Fibroblast of skin of scalp (primary cell): ENCODE measurements around the gene NUP210.
A peak's percentile ranks its signal among the peaks of the same experiment; 100 is the strongest.

Experiments used
- DNase-seq: peaks from one replicate; pipeline ENCODE4 v3.0.0-alpha.2; 2013

Gene NUP210

DNA sequence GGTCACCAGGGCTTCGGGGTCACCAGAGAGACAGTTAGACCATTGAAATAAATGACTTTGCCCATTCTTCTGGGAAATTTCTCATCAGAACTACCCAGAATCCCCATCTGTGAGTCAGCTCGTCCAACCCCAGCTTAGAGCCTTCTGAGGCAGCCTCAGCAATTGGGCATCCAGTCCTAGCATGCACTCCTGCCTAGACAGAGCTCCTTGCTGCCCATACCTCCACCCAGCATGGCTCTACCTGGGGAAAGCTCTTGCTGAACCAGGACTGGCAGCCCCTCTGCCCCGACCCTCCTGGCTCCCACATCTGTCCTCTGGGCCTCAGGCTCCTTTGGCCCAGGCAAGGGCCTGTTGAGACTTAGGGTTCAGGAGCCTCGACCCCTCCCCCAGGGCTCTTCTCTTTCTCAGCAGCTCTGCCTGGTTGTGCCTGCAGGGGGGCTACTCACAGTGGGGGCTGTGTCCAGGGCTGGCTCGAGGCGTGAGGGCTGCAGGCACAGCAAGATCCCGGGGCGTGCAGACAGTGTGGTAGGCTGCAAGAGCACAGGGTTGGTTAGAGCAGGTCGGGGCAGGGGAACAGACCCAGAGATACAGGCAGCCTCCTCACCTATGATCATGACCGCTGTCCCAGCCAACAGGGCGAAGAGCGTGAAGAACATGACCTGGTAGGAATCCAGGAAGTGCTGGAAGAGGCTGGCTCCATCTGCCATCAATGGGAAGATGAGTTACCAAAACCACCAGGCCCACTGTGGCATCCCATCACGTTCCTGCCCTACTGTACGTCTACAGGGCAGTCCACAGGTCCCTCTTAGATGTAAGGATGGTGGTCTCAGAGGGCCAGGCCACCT lies 101.3 kb downstream of the NUP210 start:
- DNase-seq = no peak

DNA sequence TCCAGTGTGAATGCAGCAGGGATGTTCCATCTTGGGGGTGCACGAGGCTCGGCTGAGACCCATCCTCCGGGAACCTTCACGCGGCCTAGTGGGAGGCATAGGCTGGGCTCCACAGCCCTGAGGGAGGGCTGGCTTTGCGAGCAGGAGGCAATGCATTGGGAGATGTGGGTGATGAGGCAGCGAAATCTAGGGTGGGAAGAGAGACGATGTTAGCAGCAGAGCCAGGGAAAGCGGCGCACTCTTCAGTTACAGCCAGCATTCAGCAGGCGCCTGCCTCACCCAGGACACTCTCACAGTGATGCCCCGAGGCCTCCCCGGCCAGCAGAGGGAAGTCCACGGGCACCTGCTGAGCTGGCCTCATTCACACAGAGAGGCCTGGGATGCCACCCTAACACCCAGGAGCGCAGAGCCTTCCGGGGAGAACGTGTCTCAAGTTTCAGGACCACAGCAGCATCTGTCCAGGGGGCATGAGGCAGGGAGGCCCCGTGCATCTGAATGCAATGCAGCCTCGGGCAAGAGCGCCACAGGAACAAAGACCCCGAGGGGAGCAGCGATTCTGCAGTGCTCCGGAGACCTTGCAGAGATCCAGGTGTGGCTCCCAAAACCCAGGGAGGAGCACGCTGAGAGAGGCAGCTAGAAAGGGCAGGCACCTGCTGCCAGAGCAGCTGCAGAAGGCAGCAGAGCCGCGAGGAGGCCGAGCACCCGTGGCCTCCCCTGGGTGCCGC lies 102.4 kb downstream of the NUP210 start:
- no peak for DNase-seq

DNA sequence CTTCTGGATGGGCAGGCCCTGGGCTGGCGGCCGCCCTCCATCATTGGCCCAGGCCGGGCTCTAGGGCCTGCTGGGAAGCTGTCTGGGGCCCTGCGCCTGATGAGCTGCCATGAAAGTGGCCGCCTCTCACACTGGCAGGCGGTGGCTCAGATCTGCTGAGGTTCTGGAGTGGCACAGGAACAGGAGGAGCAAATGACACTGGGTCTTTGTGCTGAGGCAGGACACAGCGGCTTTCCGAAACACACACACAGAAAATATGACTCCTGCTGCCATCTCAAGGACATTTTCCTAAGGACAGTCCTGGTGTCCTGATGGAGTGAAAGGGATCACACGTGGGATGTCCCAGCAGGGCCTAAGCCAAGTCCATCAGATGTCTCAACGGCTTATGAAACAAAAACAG lies 103.5 kb downstream of the NUP210 start:
- no peak for DNase-seq

DNA sequence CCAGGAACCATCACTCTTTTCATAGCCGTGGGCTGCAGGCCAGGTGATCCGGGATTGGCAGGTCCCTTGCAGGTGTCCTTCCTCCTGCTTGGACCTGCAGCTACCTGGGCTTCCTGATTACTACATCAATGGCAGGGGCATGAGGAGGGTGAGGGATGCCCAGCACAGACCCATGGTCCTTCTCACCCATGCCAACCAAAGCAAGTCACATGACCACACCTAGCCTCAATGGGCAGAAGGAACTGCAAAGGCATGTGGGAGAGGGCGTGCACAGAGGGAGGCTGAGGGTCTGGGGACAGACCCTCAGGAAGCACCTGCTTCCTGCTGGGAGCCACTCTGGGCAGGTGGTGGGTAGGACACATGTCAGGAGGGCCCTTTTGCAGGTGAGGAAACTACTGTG lies 105.2 kb downstream of the NUP210 start:
- no peak for DNase-seq

DNA sequence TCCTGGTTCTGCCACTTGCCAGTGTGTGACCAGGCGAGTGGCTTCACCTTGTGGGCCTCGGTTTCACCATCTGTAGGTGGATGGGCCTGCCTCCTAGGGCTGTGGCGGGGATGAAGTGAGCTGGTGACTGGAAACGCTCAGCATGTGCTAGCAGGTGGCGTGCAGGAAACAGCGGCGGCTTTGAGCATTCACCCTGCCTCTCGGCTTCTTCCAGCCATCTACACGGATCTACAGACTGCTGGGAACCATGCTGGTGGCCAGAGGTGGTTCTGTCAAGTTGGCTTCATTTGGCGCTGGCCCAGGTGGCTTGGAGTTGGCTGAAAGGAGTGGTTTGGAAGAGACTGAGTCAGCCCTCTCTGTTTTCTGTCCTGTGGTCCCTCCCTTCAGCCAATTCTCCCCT lies 106.3 kb downstream of the NUP210 start:
- DNase-seq = no peak

DNA sequence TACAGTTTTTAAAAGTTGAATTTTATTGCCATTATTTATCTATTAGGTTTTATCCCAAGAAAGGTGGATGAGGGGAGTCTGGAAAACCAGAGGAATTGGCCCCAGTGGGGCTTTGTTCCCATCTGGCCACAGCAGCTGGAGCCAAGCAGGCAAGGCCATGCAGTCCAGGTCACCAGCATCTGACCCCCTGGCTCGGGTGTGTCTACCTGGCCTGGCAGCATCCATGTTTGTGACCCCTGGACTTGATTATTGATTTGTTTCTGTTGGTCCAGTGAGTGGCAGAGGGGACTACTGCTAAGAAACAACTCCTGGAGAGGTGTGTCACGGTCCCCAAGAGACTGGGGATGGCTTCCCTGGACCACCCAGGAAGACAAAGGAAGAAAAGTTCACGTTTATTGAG lies 111.1 kb downstream of the NUP210 start:
- DNase-seq = no peak

DNA sequence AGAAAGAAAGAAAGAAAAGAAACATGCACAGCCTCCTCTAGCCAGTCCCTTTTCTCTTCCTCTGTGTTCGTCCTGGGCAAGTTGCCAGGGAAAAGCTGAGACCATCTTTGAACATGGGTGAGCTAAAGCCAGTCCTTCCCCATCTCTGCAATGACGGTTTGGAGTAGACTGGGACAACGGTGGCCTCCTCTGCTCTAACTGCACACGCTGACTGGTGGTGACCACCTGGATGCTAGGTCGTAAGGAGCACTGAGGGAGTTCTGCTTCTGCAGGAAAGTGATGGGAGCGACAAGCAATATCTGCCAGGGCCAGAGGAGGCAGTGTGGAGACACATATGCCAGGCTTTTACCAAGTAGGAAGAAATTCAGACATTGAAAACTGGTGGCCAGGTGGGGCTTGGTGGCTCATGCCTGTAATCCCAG lies 111.7 kb downstream of the NUP210 start:
- DNase-seq = peak; percentile 6

DNA sequence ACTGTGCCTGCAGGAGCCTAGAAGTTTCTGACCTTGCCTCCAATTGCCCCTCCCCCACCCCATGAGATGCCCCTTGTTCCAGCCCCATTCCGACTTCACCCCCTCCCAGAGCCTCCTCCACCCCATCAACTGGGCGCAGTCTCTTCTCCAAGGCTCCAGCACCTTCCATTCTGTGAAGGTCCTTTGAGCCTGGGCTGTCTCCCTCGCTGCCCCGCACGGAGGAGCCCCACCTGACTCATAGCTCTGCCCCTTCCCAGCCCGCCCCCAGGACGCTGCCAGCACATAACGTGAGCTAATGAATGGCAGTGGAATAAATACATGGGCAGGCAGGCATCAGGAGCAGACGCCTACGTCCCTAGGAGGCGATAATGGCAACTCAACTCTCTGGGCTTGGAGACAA lies 113.1 kb downstream of the NUP210 start:
- DNase-seq = no peak

DNA sequence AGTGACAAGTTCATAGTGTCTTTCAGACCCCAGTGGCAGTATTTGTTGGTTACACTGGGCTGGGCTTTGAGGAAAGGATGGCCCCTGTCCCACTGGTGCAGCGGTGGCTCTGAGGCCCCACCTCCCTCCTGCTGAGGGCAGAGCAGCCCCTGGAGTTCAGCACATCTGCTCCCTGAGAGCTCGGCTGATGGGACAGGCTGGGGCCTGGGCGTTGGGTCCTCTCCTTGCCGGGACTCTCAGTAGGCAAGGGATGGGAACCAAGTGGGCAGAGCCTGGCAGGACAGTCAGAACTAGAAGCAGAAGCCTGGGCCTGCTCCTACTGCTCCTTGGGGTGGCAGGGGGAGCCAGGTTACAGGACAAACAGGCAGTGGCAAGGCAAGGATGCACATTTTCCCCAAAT lies 114.5 kb downstream of the NUP210 start:
- no peak for DNase-seq

DNA sequence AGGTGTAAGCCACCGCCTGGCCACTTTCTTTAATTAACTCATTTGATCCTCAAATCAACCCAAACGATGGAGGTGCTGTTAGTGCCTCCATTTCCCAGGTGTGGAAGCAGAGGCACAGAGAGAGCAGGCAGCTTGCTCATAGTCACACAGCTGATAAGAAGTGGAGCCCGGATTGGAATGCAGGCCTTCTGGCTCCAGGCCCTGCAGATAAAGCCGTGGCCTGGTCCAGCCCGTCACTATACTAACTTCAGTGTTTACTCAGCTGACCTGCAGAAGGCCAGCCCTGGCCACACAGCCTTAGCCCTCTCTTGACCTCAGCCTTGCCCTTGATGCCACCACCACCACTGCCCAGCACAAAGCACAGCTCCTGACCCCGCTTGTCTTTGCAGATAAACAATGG lies 116.7 kb downstream of the NUP210 start:
- DNase-seq = no peak

DNA sequence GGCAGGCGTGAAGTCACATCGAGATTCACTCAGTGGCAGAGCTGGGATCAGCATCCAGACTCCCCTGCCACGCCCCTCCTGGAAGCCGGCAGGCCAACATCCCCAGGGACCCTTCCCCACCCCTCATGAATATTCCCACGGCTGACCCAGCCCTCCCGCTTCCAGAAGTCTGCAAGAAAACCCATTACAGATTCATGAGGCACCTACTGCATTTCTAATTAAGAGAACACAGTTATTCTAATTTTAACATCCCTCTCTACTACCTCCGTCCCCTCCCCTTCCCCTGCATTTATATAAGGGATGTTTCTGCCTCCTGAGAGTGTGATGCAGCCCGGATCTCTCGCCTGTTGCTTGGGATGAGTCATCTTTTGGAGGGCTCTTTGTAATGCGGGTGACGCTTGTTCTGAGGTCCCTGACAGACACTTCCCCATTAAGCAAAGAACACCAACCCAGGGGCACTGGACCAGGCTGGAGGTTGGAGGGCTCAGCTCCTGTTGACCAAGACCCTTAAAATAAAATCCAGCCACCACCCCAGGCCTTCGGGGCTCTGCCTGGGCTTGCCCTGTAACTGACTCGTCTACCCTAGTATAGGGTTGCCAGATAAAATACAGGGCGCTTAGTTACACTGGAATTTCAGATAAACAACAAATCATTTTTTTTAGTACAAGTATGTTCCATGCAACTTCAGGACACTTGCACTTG lies 118.7 kb downstream of the NUP210 start:
- DNase-seq = peak; percentile 50

DNA sequence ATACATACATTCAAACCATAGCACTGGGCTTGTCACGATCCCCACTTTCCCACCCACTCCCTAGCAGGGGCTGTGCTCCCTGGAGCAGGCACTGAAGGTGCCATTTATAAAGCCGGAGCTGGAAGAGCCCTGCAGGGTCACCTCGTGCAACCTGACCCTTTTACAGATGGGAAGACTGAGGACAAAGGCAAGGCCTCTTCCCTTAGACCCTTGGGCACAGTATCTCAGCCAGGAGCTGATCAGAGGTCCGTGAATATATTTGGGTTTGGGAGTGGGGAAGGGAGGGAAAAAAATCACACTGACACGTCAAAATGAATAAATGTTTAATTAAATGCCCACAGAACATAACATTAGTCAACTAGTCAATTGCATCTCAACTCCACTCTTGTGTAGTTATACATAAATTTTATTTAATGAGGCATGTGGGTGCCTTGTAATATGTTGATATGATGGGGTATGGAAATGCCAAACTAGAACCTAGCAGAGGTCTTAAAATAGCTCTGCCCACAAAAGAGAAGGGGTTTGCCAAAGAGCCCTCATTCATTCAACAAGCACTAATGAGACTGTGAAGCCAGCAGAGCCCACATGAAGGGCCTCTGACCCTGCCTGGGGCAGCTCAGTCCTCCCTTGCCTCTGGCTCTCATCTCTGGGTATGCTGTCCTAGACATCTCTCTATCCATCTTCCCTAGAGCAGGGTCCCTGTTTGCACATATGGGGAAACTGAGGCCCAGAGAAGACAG lies 119.4 kb downstream of the NUP210 start:
- no peak for DNase-seq

DNA sequence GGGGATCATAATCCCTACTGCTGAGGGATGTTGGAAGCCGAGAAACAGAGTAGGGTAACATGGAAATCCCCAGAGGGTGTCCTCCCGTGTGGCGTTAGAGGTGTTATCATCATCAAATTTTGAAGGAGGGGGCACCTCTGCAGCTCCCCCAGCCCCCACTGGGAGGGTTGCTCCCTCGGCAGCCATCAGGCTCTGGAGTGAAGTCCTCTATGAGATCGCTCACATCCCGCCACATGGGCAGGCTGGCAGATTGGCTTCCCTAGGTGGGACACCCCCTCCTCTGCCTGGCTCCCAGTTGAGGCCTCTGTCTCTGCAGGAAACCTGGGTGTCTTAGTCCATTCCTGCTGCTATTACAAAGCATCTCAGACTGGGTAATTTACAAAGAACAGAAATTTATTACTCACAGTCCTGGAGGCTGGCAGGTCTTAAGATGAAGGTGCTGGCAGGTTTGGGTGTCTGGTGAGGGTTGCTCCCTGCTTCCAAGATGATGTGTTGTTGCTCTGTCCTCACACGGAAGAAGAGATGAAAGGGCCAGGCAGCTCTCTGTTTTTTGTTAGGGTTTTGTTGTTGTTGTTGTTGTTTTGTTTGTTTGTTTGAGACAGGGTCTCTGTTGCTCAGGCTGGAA lies 120.5 kb downstream of the NUP210 start:
- DNase-seq = no peak

DNA sequence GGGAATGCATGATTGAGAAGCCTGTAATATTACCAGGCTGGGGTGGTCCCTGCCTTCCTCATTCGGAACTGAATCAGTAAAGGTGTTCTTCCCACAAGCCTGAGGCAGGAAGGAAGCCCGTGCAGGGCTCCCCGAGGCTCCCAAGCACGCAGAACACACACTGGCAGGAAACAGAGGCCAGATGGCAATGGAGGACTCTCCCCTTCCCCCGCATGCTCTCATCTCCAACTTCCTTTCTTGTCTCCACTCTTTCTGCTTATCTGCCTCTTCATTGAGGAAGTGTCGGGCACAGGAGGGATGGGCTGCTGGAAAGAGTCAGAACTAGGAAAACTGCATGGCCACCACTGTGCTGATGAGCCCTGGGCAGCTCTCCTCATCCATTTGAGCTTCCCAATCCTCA lies 123.5 kb downstream of the NUP210 start:
- no peak for DNase-seq

DNA sequence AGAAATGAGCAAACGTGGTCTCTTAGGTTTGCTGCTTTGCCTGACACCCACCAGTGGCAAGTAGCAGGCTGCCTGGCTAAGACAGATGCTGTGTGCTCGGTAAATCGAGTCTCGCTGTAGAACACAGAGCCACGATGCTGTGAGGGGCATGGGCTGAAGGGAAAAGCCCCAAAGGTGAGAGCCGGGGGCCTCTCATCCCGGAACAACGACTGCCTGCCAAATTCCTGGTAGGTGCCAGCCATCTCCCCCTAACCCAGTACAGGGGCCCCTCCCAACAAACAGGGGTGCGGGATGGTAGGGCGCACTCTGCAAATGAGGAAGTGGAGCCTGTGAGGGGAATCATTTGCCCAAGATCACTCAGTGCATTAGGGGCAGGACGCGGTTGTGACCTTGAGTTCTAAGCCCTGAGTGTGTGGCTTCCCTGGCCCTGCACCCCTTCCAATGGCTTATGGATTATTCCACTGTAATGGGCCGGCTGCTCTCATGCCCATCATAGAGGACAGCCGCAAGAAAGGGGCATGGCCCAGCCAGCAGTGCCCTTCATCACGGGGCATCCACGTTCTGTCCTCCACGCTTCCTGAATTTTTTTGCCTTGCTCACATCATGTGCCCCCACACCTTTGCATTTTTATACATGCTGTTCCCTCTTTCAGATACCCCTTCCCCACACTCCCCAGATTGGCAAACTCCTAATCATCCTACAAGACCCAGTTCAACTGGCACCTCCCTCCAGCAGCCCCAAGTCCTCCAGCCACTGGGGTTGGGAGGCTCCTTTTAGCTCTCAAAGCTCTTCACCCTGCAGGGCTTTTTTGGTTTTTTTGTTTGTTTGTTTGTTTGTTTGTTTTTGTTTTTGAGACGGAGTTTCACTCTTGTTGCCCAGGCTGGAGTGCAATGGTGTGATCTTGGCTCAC lies 125.4 kb downstream of the NUP210 start:
- DNase-seq = no peak

DNA sequence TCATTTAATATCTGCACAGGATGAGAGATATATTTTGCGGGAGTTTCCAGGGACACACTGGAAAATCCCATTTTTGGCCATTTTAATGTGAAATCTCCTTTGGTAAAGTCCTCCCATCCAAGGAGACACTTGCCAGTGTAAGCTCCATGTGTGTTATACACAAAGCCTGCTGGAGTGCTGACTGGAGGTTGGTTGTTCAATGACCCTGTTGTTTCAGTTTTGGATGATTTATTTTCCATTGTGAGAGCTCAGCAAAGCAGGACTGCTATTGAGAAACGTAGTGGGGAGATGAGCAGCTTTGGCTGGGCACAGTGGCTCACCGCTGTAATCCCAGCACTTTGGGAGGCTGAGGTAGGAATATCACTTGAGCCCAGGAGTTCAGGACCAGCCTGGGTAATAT lies 127.7 kb downstream of the NUP210 start:
- DNase-seq = no peak

DNA sequence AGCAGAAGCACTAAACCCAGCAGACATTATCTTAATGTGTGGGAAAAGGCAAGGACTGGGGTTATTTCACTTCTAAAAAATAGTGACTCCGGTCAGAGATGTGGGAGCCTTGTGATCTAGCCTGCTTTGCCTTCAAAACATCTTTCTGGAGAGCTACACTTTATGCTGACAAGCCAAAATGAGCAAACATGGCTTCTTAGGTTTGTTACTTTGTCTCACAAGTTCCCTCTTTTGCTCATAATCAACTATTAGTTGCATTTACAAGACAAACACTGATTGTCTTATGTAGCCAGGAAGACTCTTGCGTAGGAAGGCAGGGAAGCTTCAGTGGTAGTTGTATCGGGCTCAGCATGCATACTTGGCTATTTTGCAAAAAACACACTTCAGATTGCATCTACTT lies 129.2 kb downstream of the NUP210 start:
- DNase-seq = no peak

DNA sequence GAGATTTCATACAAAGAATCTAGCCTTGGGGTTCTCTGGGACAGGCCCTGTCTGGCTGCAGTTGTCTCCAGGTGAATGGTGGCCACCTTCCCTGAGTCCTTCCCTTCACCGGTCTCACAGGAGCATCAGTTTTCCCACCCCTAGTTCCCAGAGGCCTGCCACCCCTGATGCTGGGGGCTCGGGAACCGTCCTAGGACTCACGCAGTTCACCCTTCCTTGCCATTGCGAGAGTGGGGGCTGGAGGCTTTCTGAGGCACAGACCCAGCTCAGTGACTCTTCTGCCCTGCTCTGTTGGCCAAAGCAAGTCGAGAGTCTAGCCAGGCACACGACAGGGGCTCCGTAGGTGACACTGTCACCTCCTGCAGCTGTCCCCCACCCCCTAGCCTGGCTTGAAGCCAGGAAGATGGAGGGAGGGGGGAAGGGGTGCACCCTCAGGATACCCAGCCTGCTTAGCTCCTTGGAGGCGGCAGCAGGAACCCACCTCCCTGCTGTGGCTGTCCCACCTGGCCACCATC lies 130.3 kb downstream of the NUP210 start:
- no peak for DNase-seq

DNA sequence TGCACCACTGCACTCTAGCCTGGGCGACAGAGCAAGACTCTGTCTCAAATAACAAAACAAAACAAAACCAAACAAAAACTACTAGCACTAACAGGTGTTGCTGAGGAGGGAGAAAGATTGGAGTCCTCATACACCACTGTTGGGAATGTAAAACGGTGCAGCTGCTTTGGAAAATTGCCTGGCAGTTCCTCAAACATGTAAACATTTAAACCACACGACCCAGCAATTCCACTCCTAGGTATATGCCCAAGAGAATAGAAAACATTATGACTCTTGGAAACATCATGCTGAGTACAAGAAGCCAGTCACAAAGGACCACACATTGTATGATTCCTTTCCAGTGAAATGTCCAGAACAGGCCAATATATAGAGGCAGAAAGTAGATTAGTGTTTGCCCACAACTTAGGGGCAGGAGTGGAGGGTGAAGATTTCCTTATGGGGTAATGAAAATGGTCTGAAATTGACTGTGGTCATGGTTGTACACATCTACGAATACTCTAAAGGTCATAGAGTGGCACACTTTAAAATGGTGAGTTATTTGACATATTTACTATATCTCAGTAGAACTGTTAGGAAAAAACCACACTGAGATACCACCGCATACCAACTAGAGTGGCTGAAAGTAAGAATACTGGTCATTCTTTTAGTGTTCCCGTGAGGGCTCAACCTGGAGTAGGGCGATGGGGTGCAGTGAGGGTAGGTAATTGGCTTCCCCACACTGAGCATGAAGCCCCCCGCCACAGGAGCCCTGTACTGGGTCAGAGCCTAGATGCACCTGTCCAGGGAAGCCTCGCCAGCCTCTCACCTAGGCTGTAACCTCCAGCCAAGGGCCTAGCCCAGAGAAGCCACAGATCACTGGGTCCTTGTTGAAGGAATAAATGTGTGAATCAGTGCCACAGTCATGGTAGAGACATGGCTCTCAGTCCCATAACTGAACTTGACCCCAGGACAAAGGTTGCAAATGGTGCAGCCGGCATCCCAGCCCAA lies 131.1 kb downstream of the NUP210 start:
- no peak for DNase-seq

DNA sequence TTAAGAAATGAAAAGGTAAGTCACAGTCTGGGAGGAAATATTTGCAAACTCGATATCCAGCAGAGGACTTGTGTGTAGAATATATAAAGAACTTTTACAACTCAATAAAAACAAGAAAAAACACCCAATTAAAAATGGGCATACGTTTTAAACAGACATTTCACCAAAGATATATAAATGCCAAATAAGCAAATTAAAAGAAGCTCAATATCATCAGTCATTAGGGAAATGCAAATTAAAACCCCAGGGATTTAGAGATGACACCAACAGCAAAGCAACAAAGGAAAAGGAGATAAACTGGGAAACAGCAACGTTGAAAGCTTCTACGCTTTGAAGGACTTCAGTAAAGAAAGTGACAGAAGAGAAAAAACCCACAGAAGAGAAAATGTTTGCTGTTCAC lies 132.3 kb downstream of the NUP210 start:
- DNase-seq = no peak
